Nucleus accumbens (tissue), 56 donors: ENCODE results near the gene SORCS3.

ENCODE experiments used
- DNase-seq, 56 donors: peaks; one replicate each; lab custom pipeline; 2025; lab: John Stamatoyannopoulos, UW

The SORCS3 gene

DNA sequence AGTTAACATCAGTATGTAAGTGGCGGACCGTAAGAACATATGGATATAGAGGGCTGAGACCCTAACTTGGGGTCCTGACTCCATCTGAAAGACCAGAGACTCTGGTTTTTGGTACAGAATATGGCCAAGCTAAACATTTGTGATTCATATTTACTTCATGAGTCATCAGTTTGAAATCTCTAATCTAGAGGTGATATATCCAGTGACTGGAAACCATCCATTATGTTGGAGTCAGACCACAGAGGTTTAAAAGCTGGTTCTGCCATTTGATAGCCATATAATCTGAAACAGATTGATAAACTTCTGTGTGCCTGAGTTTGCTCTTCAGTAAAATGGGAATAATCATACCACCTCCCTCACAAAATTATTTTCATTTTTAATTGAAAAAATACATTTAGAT lies 505.3 kb downstream of the SORCS3 start:
- DNase-seq, result no peak

DNA sequence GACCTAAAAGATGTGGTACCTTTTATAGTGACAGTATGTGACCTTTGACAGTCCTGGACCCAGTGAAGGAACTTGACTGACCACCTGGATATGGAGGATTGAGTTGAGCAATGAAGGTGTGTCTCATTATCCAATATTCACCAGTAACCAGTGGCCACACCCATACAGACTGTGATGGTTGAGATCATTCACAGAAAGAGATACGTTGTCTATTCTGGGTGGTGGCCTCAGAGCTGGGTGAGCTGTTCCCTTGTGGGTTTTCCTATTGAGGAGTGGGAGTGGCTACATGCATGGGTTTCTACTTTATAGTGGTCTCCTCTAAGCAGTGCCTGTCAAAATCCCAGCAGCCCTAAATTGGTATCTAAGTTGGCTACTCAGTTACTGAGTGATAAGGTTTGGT lies 507.4 kb downstream of the SORCS3 start:
- no peak for DNase-seq

DNA sequence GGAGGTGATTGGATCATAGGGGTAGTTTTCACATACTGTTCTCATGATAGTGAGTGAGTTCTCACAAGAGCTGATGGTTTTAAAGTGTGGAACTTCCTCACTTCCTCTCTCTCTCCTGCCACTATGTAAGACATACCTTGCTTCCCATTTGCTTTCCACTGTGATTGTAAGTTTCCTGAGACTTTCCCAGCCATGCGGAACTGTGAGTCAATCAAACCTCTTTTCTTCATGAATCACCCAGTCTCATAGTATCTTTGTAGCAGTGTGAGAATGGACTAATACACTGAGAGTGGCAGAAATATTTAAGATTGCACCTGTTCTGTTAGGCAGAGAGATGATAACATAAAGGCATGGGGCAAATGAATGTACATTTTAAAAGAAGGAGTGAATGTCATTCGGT lies 507.8 kb downstream of the SORCS3 start:
- no peak for DNase-seq

DNA sequence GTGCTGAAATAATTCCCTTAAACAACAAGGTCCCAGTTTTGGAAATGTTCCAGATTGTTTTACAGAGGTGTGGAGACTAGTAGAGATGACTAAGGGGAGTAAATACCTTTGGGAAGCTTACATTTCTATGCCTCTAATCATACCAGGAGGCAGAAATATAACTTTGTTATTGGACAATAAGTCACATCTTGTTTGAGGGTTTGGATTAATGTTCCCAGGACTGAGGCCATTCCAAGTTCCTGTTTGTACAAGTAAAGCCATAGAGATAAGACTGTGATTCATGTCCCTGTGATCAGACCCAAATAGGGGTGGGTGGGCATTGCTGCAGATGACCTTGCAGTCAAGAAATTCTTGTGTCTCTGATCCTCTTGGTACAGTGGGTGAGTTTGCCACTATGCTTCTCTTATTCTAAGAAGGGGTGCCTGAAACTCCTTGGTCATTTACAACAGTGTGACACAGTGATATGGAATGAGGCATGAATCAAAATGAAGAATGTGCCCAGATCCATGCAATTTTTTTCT lies 508.3 kb downstream of the SORCS3 start:
- no peak for DNase-seq

DNA sequence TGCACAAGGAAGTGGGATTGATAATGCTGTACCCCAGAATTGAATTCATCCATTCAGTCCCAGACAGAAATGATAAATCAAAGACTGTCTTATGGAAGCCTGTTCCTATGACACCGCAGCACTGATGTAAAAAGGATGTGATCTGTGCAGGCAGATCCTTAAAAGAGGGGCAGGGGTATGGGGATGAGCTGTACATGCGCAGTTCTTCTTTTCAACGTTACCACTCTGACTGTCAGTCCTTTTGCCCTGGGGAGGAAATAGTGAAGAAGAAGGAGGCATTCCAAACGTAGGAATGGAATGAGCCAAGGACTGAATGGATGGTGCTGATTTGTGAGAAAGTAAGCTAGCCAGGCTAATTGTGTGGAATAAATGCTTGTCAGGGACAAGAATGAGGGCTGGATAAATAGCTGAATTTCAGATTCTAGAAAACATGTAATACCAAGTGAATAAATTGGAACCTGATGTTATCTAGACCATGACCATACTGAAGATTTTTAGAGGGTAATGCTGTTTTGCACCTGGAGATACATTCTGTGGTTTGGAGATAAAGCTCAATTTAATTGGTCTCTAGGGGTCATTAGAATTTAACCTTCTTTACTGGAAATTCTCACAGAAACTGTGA lies 509.3 kb downstream of the SORCS3 start:
- no peak for DNase-seq

DNA sequence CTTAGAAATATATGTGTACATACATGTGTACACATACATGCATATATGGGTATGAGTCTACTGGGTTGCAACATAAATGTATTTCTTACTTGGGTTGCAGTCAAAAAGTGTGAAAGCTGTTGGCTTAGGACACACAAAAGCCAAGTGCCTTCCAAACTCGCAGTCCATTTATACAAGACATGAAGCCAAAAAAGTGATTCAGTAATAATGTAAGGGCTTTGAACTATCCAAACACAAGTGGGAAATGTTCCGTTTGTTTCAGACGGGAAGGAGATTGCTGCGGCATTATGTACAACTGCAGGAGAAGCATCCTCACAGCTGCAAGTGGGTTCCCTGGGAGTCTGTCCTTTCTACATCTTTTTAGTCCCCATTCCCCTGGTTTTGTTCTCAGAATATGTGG lies 513.6 kb downstream of the SORCS3 start:
- no peak for DNase-seq

DNA sequence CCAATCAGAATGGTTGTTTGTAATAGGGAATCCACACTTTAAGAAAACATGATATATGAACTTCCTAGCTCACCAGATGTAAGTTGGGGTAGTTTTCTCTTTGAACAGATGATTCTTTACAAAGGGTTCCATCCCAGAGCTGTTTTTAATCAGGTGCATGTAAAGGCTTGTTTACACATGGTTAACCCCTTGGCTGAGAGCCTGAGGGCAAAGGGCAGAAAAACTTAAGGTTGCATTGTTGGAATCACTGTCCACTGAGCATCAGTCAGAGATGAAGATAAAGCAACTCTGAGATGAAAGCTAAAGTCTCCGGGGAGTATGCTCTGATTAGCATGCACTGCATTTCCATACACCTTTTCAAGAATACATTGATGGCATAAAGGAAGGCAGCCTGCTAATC lies 518.2 kb downstream of the SORCS3 start:
- DNase-seq, result no peak

DNA sequence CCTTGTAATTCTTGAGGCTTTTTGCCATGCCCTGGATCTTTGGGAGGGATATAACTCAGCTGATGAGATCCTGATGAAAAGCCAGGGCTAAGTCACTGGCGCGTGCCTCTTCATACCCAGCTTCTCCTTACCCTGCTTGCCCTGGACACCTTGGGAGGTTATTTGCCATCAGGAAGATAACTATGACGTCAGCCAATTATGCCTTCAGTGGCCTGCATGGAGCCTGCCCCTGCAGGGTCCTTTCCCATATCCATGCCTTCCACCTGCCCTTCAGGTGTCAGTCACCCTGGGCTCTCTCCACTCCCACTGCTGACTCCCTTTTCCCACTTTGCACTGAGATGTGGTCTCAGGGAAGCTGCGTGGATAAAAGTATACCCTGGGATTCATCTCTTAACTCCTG lies 520.1 kb downstream of the SORCS3 start:
- no peak for DNase-seq

DNA sequence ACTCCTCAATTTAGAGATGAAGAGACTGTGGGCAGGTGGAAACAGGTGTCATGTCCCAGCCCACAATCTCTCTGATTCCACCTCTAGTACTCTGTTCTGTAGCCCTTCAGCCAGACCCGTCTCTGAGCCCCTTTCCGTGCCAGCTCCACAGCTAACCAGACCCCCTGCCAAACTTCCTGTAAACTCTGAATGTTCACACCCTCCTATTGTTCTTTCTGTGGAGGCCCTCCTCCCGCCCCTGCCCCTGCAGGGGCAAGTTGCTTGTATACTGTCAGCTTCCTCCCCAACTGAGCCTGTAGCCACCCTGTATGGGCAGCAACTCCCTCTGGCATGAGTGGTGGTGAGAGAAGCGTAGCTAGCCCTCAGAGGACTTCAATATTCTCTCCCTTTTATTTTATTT lies 520.7 kb downstream of the SORCS3 start:
- DNase-seq, result no peak

DNA sequence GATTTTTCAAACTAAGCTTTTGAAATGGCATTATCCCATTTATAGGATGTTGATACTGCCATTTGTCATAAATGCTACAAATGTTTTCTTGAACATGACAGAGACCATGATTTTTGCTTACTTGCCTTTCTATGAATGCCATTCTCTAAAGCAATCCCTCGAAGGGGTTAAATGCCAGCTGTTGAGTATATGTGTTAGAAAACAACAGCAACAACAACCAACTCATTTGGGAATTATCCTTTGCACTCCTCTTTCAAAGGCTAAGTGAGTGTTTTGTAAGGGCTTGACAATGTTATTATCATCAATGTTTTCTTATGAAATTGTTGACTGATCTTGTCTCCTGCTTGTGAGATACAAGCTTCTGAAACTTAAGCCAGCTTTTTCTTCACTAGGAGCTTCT lies 529.4 kb downstream of the SORCS3 start:
- DNase-seq, result no peak

DNA sequence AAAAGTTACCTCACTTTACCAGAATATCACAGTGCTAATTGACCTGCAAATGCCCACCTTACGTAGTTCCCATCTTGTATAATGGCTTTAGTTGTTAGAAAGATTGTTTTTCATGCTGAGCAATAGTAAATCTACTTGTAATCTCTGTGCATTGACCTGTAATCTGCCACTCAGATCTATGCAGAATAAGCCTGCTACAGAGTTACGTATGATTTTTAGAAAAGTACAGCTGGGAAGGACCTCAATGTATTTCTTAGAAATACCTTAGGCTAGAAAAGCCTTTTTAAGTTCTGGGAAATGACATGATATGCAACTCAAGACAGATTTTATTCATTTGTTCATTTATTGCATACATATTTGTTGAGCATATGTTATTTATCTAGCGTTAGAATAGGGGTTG lies 530.9 kb downstream of the SORCS3 start:
- no peak for DNase-seq

DNA sequence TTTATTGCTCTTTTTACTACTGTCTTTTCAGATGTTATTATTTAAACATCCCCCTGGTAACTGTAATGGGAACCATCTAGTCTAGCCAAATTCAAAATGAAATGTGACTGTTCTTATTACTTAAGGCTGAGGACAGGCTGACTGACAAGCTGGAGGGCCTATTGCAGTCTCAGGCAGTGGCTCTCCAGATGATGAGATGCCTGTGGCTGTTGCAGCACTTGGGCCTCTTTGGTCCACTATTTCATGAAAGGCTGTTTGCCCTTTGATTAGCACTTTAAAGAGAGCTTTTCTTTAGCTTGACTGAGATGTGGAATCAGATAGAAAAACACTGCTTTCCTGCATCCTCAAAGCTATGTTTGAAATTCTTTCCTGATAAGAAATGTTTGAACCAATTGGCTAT lies 540.5 kb downstream of the SORCS3 start:
- no peak for DNase-seq

DNA sequence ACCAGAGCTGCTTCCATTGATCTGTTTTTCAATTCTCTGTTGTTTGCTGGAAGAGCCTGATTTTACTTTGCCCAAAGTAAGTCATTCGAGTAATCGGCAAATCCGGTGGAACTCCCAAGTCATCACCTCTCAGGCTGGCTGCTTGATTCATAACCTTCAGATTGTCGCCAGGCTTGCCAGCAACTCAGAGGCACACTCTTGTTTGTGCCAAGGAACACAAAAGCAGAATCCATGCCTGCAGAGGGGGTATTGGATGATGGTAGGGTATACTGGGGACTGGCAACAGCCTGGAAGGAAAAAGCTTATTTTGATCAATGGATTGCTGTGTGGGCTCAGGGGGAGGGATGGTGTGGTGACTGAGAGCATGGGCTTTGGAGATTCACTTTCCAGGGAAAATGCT lies 542.4 kb downstream of the SORCS3 start:
- peak in 7 of 56 donors; percentile 2 to 30 (median 22) for DNase-seq

DNA sequence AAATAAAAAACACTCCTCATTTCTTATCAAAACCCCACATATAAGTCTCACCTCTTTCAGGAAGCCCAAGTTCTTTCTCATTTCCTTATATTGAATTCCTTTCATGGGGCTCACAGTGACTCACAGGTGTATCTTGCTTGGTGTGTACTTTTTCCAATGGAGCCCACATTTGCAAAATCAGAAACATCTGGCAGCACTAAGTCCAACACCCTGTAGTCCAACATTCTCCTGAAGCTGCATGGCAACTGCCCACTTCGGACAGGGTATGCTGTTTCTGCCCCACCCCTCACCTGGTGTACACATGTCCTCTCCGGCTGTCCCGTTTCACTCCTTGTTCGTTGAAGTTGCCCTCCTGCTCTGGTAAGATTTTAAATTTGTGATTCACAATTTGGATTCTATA lies 544.1 kb downstream of the SORCS3 start:
- no peak for DNase-seq

DNA sequence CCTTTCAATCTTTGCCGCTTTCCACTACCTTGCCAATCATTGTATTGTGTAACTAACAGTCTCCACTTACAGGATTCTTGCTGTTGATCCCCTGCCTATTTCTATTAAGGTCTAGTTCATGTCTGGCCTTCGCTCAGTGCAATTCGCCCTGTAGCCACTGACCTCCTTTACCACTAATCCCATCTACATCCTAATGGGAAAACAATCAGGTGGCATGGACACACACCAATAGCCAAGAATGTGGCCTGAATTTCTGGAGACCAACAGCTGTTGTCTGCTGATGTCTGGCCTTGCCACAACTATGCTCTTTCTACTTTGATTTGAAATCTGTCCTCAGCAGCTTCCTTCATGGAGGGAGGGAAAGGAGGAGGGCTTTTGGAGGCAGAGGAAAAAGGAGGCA lies 546.2 kb downstream of the SORCS3 start:
- DNase-seq, result no peak

DNA sequence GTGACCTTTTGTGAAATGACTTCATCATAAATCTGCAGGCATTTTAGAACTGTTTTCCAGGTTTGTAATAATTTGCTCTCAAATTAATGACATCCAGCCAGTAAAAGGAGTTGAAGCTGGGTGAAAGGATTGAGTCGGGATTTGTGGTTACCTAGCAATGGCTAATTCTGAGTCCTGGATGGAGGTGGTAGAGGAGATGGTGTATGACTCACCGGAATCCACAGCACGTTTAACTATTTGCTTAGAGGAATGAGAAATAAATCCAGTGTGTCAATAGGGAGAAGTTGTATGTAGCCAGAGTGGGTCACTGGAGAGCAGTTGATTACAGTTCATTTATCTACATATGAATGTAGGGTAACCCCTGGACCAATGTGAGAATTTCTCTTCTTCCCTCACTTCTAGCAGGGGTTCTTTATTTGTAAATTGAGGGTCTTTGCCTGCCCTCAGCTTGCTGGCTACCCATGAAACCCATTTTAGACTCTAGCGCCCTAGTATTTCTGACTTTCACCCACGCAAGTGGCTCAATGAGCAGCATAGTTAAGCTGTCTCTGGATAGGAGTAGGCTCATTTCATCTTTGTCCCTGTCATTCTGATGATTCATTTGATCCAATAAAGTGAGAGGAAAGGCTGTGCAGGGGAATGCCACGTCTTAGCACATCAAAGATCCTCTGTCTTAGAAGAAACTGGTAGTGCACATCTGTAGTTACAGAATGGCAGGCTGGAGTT lies 547.8 kb downstream of the SORCS3 start:
- DNase-seq, result peak in 12 of 56 donors; percentile 2 to 34 (median 10)

DNA sequence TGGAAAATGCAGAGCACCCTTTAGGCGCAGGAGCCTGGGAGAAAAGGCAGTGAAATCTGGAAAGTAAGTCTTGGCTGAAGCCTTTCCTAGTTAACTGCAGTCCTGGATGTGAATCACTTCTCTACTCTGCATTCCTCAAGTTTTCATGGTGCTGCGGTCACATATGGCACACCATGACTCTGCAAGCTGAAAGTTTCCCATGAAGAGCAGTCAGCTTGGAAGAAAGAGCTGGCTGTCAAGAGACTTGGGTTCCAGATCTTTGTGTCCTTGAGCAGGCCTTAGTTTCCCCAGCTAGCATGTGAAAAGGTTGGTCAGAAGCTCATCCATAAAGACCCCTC lies 548.3 kb downstream of the SORCS3 start:
- DNase-seq, result peak in 1 of 56 donors; percentile 28

DNA sequence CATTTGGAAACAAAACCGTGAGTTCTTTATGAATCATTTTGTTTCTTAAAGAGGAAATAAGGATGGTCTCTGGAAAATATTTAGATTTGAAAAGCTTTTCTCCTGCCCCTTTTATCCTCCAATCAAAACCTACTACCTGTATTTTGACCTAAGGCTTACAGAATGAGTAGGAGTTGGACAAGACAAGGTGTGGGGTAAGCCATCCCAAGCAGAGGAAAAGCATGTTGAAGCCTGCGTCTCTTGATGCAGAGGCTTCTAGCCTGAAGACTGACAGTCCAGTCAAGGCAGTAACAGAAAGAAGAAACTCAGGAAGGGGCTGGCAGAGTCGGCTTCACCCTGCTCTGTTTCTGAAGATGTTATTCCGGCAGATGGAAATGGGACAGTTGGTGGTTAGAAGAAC lies 551.1 kb downstream of the SORCS3 start:
- no peak for DNase-seq

DNA sequence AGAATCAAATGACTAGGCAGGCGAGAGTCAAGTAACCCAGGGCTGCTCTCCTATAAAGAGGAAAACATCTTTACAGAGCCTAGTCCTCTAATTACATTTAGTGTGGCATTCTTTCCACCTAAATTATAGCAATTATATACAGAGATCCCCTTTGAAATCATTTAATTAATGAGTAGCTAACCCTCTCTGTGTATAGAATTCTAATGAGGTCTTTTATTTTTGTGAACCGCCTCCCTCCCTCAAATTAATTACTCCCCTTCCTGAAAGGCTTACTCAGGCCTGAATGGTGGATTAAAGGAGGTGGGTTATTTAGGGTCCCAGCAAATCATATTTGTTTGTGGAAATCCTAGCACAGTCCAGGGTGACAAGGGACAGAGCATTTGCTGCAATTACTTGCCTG lies 551.8 kb downstream of the SORCS3 start:
- no peak for DNase-seq

DNA sequence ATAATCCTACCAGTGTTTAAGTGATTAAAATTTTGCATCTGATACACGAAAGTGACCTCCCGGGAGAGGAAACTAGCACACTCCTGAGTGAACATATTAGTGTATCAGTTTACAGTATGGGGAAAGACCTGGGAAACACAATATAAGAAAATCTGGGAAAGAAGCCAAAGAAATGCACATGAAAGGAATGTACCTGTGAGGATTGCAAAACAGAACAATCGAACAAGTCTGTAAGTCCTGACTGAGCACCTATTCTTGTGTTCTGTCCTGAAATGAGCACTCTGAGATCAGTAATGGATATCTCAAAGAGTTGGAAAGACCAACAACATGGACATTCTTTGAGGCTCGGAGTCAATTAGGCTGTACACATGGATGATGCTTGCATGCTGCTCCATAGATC lies 554.7 kb downstream of the SORCS3 start:
- DNase-seq, result no peak

DNA sequence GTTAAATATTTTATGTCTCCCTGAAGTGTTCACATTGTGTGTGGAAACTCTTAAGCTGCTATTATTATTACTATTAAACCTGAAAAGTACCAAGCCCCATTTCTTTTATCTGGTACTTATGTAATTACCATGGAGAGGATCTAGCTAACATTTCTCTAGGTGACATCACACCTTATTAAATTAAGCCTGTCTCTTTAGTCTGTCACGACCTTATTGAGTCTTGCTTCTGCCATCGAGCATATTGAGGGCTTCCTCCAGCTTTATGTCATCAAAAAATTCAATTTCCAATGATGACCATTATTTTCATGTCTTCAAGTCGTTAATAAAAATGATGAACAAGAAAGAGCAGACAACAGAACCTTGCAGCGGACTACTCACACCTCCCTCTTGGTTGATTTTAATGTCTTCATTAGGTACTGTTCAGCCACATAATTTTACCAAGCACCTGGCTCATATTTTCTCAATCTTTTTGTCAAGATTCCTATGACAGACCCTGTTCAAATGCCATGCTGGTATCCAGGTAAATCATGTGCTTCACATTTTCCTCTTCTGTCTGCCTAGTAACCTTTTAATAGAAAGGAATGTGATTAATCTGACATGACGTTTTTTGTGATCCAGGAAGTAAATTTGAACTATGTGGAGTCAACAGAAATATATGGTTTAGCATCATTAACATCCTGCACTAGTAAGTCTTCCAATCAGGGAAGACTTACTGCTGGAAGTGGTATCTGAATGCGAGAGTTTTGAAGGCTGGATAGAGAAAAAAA lies 556.7 kb downstream of the SORCS3 start:
- no peak for DNase-seq

DNA sequence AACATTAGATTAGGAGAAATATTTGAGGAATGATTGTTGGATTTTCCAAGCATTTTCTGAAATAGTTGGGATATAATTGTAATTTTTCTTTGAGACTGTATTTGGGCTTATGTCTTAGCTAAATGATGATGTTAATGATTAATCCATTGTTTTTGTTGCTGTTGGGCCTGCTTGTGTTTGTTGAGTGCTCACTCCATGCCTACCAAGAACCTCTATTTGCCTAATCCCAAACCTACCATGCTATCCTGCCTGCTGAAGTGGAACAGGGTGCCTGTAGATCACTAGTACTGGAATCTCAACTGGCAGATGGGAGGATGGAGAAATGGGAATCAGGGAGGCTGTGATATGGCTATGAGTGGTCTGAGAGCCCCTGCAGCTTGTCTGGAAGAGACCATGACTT lies 565.5 kb downstream of the SORCS3 start:
- DNase-seq, result no peak
